ENCODE measurements around the gene GNAQ.

Gene GNAQ

GRCh38 chr9:77977210-77977611 lies 54.4 kb downstream of the GNAQ start:
- peak in 1 of 2 donors; percentile 8 for DNase-seq (ENCODE audit: low read depth in 1 of 2, low spot score in 1 of 2)

GRCh38 chr9:77975806-77976205 lies 55.8 kb downstream of the GNAQ start:
- no peak for DNase-seq (ENCODE audit: low read depth in 1 of 2, low spot score in 1 of 2)

GRCh38 chr9:77975036-77975435 lies 56.6 kb downstream of the GNAQ start:
- no peak for DNase-seq (ENCODE audit: low read depth in 1 of 2, low spot score in 1 of 2)

GRCh38 chr9:77974434-77974833 lies 57.2 kb downstream of the GNAQ start:
- no peak for DNase-seq (ENCODE audit: low read depth in 1 of 2, low spot score in 1 of 2)

- no peak for DNase-seq (ENCODE audit: low read depth in 1 of 2, low spot score in 1 of 2)
Observed at GRCh38 chr9:77969083-77969482, 62.5 kb downstream of the GNAQ start.

GRCh38 chr9:77968506-77968905 lies 63.1 kb downstream of the GNAQ start:
- no peak for DNase-seq (ENCODE audit: low read depth in 1 of 2, low spot score in 1 of 2)

GRCh38 chr9:77966718-77967117 lies 64.9 kb downstream of the GNAQ start:
- no peak for DNase-seq (ENCODE audit: low read depth in 1 of 2, low spot score in 1 of 2)

GRCh38 chr9:77965445-77966123 lies 66.0 kb downstream of the GNAQ start:
- no peak for DNase-seq (ENCODE audit: low read depth in 1 of 2, low spot score in 1 of 2)

- no peak for DNase-seq (ENCODE audit: low read depth in 1 of 2, low spot score in 1 of 2)
Observed at GRCh38 chr9:77964258-77964657, 67.4 kb downstream of the GNAQ start.

GRCh38 chr9:77961541-77961940 lies 70.1 kb downstream of the GNAQ start:
- no peak for DNase-seq (ENCODE audit: low read depth in 1 of 2, low spot score in 1 of 2)

GRCh38 chr9:77960356-77961153 lies 71.1 kb downstream of the GNAQ start:
- DNase-seq (ENCODE audit: low read depth in 1 of 2, low spot score in 1 of 2): no peak

GRCh38 chr9:77959803-77960202 lies 71.8 kb downstream of the GNAQ start:
- no peak for DNase-seq (ENCODE audit: low read depth in 1 of 2, low spot score in 1 of 2)

GRCh38 chr9:77957652-77958051 lies 74.0 kb downstream of the GNAQ start:
- no peak for DNase-seq (ENCODE audit: low read depth in 1 of 2, low spot score in 1 of 2)

GRCh38 chr9:77956555-77956954 lies 75.1 kb downstream of the GNAQ start:
- DNase-seq (ENCODE audit: low read depth in 1 of 2, low spot score in 1 of 2): no peak

GRCh38 chr9:77954666-77955015 lies 77.0 kb downstream of the GNAQ start:
- DNase-seq (ENCODE audit: low read depth in 1 of 2, low spot score in 1 of 2): no peak

GRCh38 chr9:77954013-77954665 lies 77.5 kb downstream of the GNAQ start:
- no peak for DNase-seq (ENCODE audit: low read depth in 1 of 2, low spot score in 1 of 2)

- DNase-seq (ENCODE audit: low read depth in 1 of 2, low spot score in 1 of 2): no peak
Observed at GRCh38 chr9:77953590-77953989, 78.0 kb downstream of the GNAQ start.

GRCh38 chr9:77952635-77953328 lies 78.8 kb downstream of the GNAQ start:
- DNase-seq (ENCODE audit: low read depth in 1 of 2, low spot score in 1 of 2): no peak

GRCh38 chr9:77951369-77951768 lies 80.2 kb downstream of the GNAQ start:
- no peak for DNase-seq (ENCODE audit: low read depth in 1 of 2, low spot score in 1 of 2)

- no peak for DNase-seq (ENCODE audit: low read depth in 1 of 2, low spot score in 1 of 2)
Observed at GRCh38 chr9:77949751-77950436, 81.7 kb downstream of the GNAQ start.

GRCh38 chr9:77947651-77948050 lies 84.0 kb downstream of the GNAQ start:
- no peak for DNase-seq (ENCODE audit: low read depth in 1 of 2, low spot score in 1 of 2)

Data from stimulated activated CD4-positive, alpha-beta T cell treated with anti-CD3 and anti-CD28 coated beads, Interleukin-15, amount 100 ng/mL, for 1 hour (primary cell).